HEK293 (cell line): Measurements from ENCODE around the gene PCDHA7.

ENCODE experiments used
- CTCF ChIA-PET: fragments of 350-600 bp; formaldehyde crosslinking; extraction: SDS; loops from one replicate; lab custom pipeline; 2021; ENCODE audit warnings: antibody characterized with exemption; lab: Yijun Ruan, JAX
- POLR2A ChIA-PET: fragments of 300-600 bp; formaldehyde crosslinking; extraction: SDS; loops from one replicate; lab custom pipeline; 2020; ENCODE audit warnings: antibody characterized with exemption, inconsistent platforms; lab: Yijun Ruan, JAX
- H3K27ac ChIP-seq: fragments of 200-500 bp; sonication (Bioruptor generic); 2 replicates; pipeline ENCODE4 v1.5.1; 2014; ENCODE audit warnings: low read depth, low read length, control low read depth, inconsistent platforms; ENCODE audit errors: extremely low read depth
- H3K36me3 ChIP-seq, 2 experiments: fragments of 200-500 bp in 1 of 2; sonication (Bioruptor generic) in 1 of 2; 1 replicate in 1 of 2; 2 replicates in 1 of 2; pipeline ENCODE4 v1.5.1; 2014 to 2017; ENCODE audit warnings: inconsistent platforms in 2 of 2, low read length in 2 of 2; ENCODE audit not compliant: control insufficient read depth in 2 of 2, insufficient read depth in 1 of 2
- H3K4me1 ChIP-seq: fragments of 200-500 bp; sonication (Bioruptor generic); 2 replicates; pipeline ENCODE4 v1.5.1; 2014; ENCODE audit warnings: mild to moderate bottlenecking, low read length, inconsistent platforms; ENCODE audit not compliant: control insufficient read depth, insufficient read depth
- H3K4me3 ChIP-seq: 2 replicates; pipeline ENCODE4 v1.5.1; 2011; ENCODE audit warnings: low read depth, mild to moderate bottlenecking, control low read depth, low read length, moderate library complexity
- H3K9me3 ChIP-seq: fragments of 200-500 bp; sonication (Bioruptor generic); 2 replicates; pipeline ENCODE4 v1.5.1; 2014; ENCODE audit warnings: low read depth, low read length, inconsistent platforms; ENCODE audit not compliant: control insufficient read depth, insufficient read depth
- HOXC10 ChIP-seq: sonication (generic); formaldehyde crosslinking; IDR thresholded peaks from 2 replicates; pipeline ENCODE4 v1.8.1; 2023; ENCODE audit warnings: mild to moderate bottlenecking, missing genetic modification reagents
- RBAK ChIP-seq: fragments of 450-650 bp; formaldehyde crosslinking; IDR thresholded peaks from 2 replicates; pipeline ENCODE4 v1.5.1; 2016; ENCODE audit warnings: missing biosample characterization, missing genetic modification characterization
- REPIN1 ChIP-seq: fragments of 450-650 bp; formaldehyde crosslinking; IDR thresholded peaks from 2 replicates; pipeline ENCODE4 v1.5.1; 2017; ENCODE audit warnings: missing biosample characterization, missing genetic modification characterization, low read depth
- SETDB1 ChIP-seq: IDR thresholded peaks from one replicate; pipeline ENCODE4 v1.6.1; 2017; ENCODE audit warnings: mild to moderate bottlenecking, low read length, moderate library complexity, mixed read lengths; ENCODE audit not compliant: insufficient read length
- TCF7L2 ChIP-seq: IDR thresholded peaks from 2 replicates; pipeline ENCODE4 v1.6.1; 2011; ENCODE audit warnings: low read depth, mild to moderate bottlenecking, inconsistent platforms, low read length, moderate library complexity, borderline replicate concordance
- ZBTB21 ChIP-seq: fragments of 450-650 bp; formaldehyde crosslinking; IDR thresholded peaks from 2 replicates; pipeline ENCODE4 v1.5.1; 2017; ENCODE audit warnings: missing biosample characterization, missing genetic modification characterization
- ZFHX2 ChIP-seq: fragments of 450-650 bp; formaldehyde crosslinking; conservative IDR thresholded peaks from 2 replicates; pipeline ENCODE4 v1.5.1; 2016; ENCODE audit warnings: missing biosample characterization, missing genetic modification characterization
- ZNF138 ChIP-seq: fragments of 450-650 bp; formaldehyde crosslinking; IDR thresholded peaks from 2 replicates; pipeline ENCODE4 v1.5.1; 2016; ENCODE audit warnings: missing biosample characterization, missing genetic modification characterization, borderline replicate concordance
- ZNF16 ChIP-seq: fragments of 450-650 bp; formaldehyde crosslinking; IDR thresholded peaks from 2 replicates; pipeline ENCODE4 v1.5.1; 2016; ENCODE audit warnings: low read depth, missing biosample characterization, missing genetic modification characterization
- ZNF221 ChIP-seq: fragments of 450-650 bp; formaldehyde crosslinking; IDR thresholded peaks from 2 replicates; pipeline ENCODE4 v1.5.1; 2017; ENCODE audit warnings: missing biosample characterization, missing genetic modification characterization, borderline replicate concordance
- ZNF354C ChIP-seq: fragments of 450-650 bp; formaldehyde crosslinking; IDR thresholded peaks from 2 replicates; pipeline ENCODE4 v1.5.1; 2016; ENCODE audit warnings: missing biosample characterization, missing genetic modification characterization, low read depth, borderline replicate concordance
- ZNF473 ChIP-seq: fragments of 450-650 bp; formaldehyde crosslinking; IDR thresholded peaks from 2 replicates; pipeline ENCODE4 v1.5.1; 2017; ENCODE audit warnings: missing biosample characterization, missing genetic modification characterization
- ZNF514 ChIP-seq: fragments of 450-650 bp; formaldehyde crosslinking; IDR thresholded peaks from 2 replicates; pipeline ENCODE4 v1.5.1; 2016; ENCODE audit warnings: missing biosample characterization, missing genetic modification characterization
- ZNF529 ChIP-seq: fragments of 450-650 bp; formaldehyde crosslinking; IDR thresholded peaks from 2 replicates; pipeline ENCODE4 v1.5.1; 2017; ENCODE audit warnings: missing genetic modification characterization, missing biosample characterization; ENCODE audit not compliant: insufficient replicate concordance
- ZNF571 ChIP-seq: fragments of 450-650 bp; formaldehyde crosslinking; IDR thresholded peaks from 2 replicates; pipeline ENCODE4 v1.5.0; 2017; ENCODE audit warnings: missing biosample characterization, missing genetic modification characterization
- ZNF670 ChIP-seq: fragments of 450-650 bp; formaldehyde crosslinking; IDR thresholded peaks from 2 replicates; pipeline ENCODE4 v1.5.1; 2016; ENCODE audit warnings: missing biosample characterization, missing genetic modification characterization, low read depth
- ZNF692 ChIP-seq: fragments of 450-650 bp; formaldehyde crosslinking; IDR thresholded peaks from 2 replicates; pipeline ENCODE4 v1.5.1; 2016; ENCODE audit warnings: missing biosample characterization, missing genetic modification characterization
- ZSCAN23 ChIP-seq: fragments of 450-650 bp; formaldehyde crosslinking; IDR thresholded peaks from 2 replicates; pipeline ENCODE4 v1.5.1; 2016; ENCODE audit warnings: missing biosample characterization, missing genetic modification characterization
- TF ChIP-seq, protein P1 (sequence below): fragments of 450-650 bp; formaldehyde crosslinking; IDR thresholded peaks from 2 replicates; pipeline ENCODE4 v1.5.1; 2016; ENCODE audit warnings: missing biosample characterization, missing genetic modification characterization
- TF ChIP-seq, protein P2 (sequence below): fragments of 450-650 bp; formaldehyde crosslinking; IDR thresholded peaks from 2 replicates; pipeline ENCODE4 v1.5.1; 2016; ENCODE audit warnings: missing biosample characterization, missing genetic modification characterization, borderline replicate concordance
- TF ChIP-seq, protein P3 (sequence below): fragments of 450-650 bp; formaldehyde crosslinking; IDR thresholded peaks from 2 replicates; pipeline ENCODE4 v1.5.1; 2017; ENCODE audit warnings: missing biosample characterization, missing genetic modification characterization
- TF ChIP-seq, protein P4 (sequence below): fragments of 450-650 bp; formaldehyde crosslinking; IDR thresholded peaks from 2 replicates; pipeline ENCODE4 v1.5.1; 2016; ENCODE audit warnings: missing biosample characterization, missing genetic modification characterization

Gene PCDHA7

GRCh38 chr5:140857987-140858240, 23.8 kb downstream of the PCDHA7 start:
- POLR2A ChIA-PET, result no interaction called here
- TF ChIP-seq ZNF571 (tag by site-specific recombination) (no peak), RBAK (no peak), ZSCAN23 (tag by site-specific recombination) (no peak), TCF7L2 (no peak), ZNF692 (tag by site-specific recombination) (no peak), ZNF221 (tag by site-specific recombination) (no peak), REPIN1 (tag by site-specific recombination) (no peak), HOXC10 (CRISPR knock-in tag) (no peak), ZFHX2 (no peak), ZNF138 (tag by site-specific recombination) (no peak)
- TF ChIP-seq, protein P1, sequence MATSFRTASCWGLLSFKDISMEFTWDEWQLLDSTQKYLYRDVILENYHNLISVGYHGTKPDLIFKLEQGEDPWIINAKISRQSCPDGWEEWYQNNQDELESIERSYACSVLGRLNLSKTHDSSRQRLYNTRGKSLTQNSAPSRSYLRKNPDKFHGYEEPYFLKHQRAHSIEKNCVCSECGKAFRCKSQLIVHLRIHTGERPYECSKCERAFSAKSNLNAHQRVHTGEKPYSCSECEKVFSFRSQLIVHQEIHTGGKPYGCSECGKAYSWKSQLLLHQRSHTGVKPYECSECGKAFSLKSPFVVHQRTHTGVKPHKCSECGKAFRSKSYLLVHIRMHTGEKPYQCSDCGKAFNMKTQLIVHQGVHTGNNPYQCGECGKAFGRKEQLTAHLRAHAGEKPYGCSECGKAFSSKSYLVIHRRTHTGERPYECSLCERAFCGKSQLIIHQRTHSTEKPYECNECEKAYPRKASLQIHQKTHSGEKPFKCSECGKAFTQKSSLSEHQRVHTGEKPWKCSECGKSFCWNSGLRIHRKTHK (tag by site-specific recombination), result no peak
- TF ChIP-seq, protein P2, sequence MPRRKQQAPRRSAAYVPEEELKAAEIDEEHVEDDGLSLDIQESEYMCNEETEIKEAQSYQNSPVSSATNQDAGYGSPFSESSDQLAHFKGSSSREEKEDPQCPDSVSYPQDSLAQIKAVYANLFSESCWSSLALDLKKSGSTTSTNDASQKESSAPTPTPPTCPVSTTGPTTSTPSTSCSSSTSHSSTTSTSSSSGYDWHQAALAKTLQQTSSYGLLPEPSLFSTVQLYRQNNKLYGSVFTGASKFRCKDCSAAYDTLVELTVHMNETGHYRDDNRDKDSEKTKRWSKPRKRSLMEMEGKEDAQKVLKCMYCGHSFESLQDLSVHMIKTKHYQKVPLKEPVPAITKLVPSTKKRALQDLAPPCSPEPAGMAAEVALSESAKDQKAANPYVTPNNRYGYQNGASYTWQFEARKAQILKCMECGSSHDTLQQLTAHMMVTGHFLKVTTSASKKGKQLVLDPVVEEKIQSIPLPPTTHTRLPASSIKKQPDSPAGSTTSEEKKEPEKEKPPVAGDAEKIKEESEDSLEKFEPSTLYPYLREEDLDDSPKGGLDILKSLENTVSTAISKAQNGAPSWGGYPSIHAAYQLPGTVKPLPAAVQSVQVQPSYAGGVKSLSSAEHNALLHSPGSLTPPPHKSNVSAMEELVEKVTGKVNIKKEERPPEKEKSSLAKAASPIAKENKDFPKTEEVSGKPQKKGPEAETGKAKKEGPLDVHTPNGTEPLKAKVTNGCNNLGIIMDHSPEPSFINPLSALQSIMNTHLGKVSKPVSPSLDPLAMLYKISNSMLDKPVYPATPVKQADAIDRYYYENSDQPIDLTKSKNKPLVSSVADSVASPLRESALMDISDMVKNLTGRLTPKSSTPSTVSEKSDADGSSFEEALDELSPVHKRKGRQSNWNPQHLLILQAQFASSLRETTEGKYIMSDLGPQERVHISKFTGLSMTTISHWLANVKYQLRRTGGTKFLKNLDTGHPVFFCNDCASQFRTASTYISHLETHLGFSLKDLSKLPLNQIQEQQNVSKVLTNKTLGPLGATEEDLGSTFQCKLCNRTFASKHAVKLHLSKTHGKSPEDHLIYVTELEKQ (tag by site-specific recombination), result no peak
- TF ChIP-seq, protein P3, sequence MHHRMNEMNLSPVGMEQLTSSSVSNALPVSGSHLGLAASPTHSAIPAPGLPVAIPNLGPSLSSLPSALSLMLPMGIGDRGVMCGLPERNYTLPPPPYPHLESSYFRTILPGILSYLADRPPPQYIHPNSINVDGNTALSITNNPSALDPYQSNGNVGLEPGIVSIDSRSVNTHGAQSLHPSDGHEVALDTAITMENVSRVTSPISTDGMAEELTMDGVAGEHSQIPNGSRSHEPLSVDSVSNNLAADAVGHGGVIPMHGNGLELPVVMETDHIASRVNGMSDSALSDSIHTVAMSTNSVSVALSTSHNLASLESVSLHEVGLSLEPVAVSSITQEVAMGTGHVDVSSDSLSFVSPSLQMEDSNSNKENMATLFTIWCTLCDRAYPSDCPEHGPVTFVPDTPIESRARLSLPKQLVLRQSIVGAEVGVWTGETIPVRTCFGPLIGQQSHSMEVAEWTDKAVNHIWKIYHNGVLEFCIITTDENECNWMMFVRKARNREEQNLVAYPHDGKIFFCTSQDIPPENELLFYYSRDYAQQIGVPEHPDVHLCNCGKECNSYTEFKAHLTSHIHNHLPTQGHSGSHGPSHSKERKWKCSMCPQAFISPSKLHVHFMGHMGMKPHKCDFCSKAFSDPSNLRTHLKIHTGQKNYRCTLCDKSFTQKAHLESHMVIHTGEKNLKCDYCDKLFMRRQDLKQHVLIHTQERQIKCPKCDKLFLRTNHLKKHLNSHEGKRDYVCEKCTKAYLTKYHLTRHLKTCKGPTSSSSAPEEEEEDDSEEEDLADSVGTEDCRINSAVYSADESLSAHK (tag by site-specific recombination), result no peak

DNA sequence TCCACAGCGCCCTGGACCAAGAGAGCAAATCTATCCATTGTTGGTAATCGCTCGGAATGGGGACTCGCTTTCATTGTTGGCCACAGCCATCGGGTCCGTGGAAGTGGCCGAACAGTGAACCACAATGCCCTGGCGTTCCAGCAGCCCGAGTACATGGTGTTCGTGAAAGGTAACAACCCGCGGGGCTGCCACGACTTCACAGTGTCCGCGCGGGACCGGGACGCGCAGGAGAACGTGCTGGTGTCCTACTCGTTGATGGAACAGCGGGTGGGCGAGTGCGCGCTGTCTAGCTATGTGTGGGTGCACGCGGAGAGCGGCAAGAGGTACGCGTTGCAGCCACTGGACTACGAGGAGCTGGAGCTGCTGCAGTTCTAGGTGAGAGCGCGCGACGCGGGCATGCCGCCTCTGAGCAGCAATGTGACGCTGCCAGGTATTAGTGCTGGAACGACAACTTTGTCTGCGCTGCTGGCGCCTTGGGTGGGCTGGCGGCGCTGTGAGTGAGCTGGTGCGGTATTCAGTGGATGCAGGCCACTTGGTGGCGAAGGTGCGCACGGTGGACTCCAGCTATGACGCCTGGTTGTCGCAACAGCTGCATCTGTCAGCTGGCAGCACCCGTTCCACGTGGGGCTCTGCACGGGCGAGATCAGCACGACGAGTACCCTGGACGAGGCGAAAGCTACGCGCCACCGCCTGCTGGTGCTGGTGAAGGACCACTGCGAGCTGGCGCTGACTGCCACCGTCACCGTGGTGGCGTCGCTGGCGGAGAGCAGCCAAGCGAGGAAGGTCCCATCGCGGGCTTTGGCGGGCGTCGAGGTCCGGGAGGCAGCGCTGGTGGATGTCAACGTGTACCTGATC, 28.6 kb downstream of the PCDHA7 start:
- TF ChIP-seq, protein P4, sequence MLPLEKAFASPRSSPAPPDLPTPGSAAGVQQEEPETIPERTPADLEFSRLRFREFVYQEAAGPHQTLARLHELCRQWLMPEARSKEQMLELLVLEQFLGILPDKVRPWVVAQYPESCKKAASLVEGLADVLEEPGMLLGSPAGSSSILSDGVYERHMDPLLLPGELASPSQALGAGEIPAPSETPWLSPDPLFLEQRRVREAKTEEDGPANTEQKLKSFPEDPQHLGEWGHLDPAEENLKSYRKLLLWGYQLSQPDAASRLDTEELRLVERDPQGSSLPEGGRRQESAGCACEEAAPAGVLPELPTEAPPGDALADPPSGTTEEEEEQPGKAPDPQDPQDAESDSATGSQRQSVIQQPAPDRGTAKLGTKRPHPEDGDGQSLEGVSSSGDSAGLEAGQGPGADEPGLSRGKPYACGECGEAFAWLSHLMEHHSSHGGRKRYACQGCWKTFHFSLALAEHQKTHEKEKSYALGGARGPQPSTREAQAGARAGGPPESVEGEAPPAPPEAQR (tag by site-specific recombination), result no peak
- TF ChIP-seq ZNF529 (tag by site-specific recombination) (no peak), ZNF473 (no peak), ZBTB21 (tag by site-specific recombination) (no peak), ZNF514 (tag by site-specific recombination) (no peak), SETDB1 (no peak), ZNF670 (tag by site-specific recombination) (no peak), ZNF354C (tag by site-specific recombination) (no peak), ZNF16 (tag by site-specific recombination) (no peak)
- TF ChIP-seq, all 188 proteins: peak for 0
- Histone ChIP-seq H3K36me3 (no peaks in the 10 kb centered on the region), H3K4me3 (no peak overlapping the region), H3K27ac (no peak overlapping the region), H3K9me3 (no peaks in the 10 kb centered on the region), H3K4me1 (no peaks in the 10 kb centered on the region)
- ChIA-PET CTCF (interaction anchor here (0.5 to 0.6 kb wide), 2 partner anchors 9 to 172 kb away, joined by 3 read pairs; no protein-coding TSS in a partner anchor), POLR2A (no interaction called here)

More at GRCh38 chr5:140857987-140858240, 23.8 kb downstream of the PCDHA7 start:
- Histone ChIP-seq H3K27ac (no peak overlapping the region), H3K4me3 (no peak overlapping the region), H3K4me1 (no peaks in the 10 kb centered on the region), H3K9me3 (no peaks in the 10 kb centered on the region; the same call in none of the 2 replicates), H3K36me3 (no peaks in the 10 kb centered on the region)
- CTCF ChIA-PET, result no interaction called here
